ENCODE measurements around the gene COX5A.

The COX5A gene

DNA sequence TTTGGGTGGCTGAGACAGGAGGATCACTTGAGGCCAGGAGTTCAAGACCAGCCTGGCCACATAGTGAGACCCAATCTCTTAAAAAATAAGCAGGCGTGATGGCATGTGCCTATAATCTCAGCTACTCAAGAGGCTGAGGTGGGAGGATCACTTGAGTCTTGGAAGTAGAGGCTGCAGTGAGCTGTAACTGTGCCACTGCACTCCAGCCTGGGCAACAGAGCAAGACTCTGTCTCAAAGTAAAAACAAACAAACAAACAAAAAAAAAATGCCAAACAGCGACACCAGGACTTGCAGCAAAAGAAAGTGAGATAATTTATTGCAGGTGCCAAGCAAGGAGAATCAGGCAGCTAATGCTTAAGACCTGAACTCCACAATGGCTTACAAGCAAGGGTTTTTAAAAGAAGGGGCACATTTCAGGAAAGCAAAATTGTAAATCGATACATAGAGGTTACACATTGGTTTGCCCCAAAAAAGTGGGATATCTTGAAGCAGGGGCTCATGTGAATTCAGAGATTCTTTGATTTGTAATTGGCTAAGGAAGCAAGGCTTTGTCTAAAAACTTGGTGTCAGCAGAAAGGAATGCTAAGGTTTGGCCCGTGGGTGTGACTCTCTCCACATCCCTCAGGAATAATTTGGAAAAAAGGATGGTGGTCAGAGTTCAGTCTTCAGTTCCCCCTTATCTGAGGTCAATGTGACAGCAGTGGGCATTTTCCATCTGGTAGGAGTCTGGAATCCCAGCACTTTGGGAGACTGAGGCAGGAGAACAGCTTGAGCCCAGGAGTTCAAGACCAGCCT is 53.2 kb downstream of the COX5A start:
- FAIRE-seq, result no peak
- no peak for TF ChIP-seq POLR2A (IDR thresholded peaks at IDR 0.05; ENCODE audit: low read depth, low read length)
- peak; percentile 37 for DNase-seq (ENCODE audit: insufficient read length, low spot score)

DNA sequence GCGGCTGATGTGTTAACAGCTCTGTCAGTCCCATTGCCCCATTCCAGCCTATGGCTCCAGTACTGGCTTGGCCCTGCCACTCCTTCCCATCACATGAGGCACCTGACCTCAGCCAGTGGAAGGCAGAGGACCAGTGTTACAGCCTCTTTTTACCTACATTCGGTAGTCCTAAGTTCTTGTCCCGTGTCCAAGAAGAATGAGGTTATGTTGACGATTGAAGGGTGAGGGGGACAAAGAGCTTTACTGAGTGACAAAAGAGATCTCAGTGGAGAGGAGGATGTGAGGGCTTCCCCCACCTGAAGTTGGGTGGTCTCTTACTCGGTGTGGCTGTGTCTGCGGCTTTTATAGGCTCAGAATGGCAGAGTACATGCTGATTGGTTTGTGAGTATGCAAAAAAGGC is 55.3 kb downstream of the COX5A start:
- DNase-seq (ENCODE audit: insufficient read length, low spot score) (no peak), FAIRE-seq (no peak)
- TF ChIP-seq POLR2A (IDR thresholded peaks at IDR 0.05; ENCODE audit: low read depth, low read length), result no peak

DNA sequence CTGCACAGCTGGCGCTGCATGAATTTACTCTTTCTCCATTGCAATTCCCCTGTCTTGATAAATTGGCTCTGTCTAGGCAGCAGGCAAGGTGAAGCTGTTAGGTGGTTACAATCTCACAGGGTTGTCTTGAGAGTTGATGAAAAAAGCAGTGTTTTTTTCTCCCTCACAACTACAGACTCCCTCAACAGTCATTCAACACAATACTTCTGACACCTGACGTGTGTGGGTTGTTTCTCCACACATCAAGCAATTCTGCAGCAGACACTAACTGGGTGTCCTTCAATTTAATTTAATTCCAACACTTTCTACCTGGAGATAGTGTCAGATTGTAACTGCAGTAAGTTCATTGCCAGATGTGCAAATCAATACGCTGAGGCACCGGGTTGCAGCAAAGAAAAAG is 59.6 kb downstream of the COX5A start:
- no peak for FAIRE-seq
- no peak for DNase-seq (ENCODE audit: insufficient read length, low spot score)
- no peak for TF ChIP-seq POLR2A (IDR thresholded peaks at IDR 0.05; ENCODE audit: low read depth, low read length)

GRCh38 chr15:74873756-74874424 is 64.0 kb downstream of the COX5A start:
- TF ChIP-seq POLR2A (IDR thresholded peaks at IDR 0.05; ENCODE audit: low read depth, low read length), result no peak

DNA sequence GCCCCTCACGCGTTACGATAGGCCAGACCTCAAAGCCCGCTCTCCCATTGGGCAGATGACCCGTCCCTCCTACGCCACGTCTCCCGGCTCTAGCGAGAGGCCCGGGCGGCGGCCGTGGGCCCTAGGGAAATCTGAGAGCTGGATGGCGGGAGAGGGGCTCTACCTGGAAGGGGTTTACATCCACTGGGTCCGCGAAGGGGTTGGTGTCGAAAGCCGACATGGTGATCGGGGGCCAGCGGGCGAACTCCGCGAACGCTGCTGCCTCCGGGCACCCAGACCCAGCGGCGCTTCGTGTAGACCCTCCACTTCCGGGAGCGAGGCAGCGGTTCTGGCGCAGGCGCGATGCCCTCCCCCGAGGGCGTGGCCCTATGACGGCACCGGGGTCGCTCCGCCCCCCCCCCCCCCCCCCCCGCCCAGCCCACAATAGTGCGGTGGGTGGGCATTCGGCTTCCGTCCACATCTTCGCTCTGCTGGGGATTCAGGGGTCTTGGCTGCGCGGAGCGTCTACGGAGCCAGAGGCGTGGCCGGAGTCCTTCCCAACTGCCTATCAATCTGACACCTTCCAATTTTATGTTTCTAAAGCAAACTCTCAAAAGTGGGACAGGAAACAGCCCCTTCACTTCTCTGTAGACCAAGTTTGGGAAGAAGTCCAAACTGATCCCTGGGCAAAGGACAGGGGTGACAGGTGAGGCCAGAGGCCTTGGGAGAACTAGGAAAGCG is 64.7 kb downstream of the COX5A start, which contains the start of gene SCAMP2:
SCAMP2 (minus strand) TSS at position 330 of the 720 bp plus-strand sequence; CDS start at position 220, 110 bp downstream.
- DNase-seq (ENCODE audit: insufficient read length, low spot score) (peak; percentile 85), FAIRE-seq (no peak)
- TF ChIP-seq POLR2A (IDR thresholded peaks at IDR 0.05; ENCODE audit: low read depth, low read length), result peak; percentile 79

More at GRCh38 chr15:74873756-74874424, 64.0 kb downstream of the COX5A start:
- FAIRE-seq (no peak), DNase-seq (ENCODE audit: insufficient read length, low spot score) (no peak)

- TF ChIP-seq POLR2A (IDR thresholded peaks at IDR 0.05; ENCODE audit: low read depth, low read length), result no peak
- no peak for DNase-seq (ENCODE audit: insufficient read length, low spot score)
- no peak for FAIRE-seq
These were observed 65.2 kb downstream of the COX5A start for GRCh38 chr15:74872702-74873035.

DNA sequence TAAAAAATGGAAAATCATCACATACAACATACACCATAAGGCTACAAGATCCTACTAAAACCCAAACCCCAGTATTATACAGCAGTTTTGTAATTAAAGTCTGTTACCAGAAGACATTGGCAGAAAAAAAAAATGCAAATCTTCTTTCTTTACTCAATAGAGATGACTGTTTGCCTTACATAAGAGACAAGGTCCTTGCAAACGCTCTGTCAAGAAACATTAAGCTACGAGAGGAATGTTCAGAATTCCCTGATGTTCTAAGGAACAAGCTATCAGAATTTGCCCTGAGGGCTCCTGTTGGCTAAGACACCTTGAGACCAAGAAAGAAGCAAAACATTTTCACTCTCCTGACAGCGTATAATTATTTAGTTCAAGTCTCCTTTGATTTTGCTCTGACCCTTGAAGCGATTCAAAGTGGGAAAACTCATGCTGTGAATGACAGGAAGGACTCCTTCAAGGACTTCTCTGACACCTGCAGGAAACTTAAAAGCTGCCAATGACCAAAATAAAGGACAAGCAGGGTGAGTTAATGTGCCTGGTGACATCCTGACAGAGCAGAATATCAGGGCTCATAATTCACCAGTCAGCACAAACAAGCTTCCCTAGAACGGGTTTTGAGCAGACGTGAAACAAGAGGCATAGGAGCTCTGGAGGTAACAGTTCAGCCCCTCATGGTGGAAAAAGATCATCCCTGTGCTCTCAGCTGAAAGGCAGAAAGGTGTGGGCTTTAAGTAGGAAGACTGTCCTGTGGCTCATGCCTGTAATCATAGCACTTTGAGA is 67.2 kb downstream of the COX5A start:
- no peak for TF ChIP-seq POLR2A (IDR thresholded peaks at IDR 0.05; ENCODE audit: low read depth, low read length)
- no peak for FAIRE-seq
- DNase-seq (ENCODE audit: insufficient read length, low spot score), result no peak

Measured in H54 (cell line).